GM19372 (cell line): ENCODE results near the gene EHMT1.

Experiments used
- ATAC-seq: cut with Tn5 transposase; IDR thresholded peaks from one replicate; pipeline ENCODE4 v1.9.1; 2021; ENCODE audit warnings: mild to moderate bottlenecking, low read depth, moderate library complexity; ENCODE audit not compliant: unreplicated experiment

The EHMT1 gene

GRCh38 chr9:137642118-137642601 is 23.4 kb downstream of the EHMT1 start:
- ATAC-seq, result no peak

DNA sequence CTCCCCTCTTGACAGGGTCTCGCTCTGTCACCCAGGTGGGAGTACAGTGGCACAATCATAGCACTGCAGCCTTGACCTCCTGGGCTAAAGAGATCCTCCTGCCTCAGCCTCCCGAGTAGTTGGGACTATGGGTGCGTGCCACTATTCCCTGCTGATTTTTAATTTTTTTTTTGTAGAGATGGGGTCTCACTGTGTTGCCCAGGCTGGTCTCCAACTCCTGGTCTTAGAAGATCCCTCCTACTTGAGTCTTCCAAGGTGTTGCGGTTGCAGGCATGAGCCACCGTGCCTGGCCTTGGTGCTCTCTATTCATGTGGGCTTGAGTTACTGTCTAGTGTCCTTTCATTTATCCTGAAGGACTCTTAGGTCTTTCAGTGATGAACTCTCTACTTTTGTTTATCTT is 24.1 kb downstream of the EHMT1 start:
- ATAC-seq, result no peak

DNA sequence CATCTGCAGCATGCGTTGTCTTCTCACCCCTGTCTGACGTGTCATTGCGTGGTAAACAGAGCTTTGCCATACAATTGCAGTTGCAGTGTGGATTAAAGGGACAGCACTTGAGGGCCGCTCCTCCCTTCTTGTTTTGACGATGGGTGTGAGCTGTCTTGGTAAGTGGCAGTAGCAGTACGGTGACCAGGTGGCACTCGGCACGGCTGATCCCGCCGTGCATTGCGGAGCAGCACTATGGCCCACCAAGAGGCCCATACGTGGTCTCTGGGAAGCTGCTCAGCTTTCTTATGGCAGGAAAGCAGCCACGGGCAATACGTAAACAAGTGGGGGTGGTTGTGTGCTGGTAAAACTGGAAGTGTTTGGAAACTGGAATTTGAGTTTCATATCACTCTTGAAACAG is 25.1 kb downstream of the EHMT1 start:
- no peak for ATAC-seq

DNA sequence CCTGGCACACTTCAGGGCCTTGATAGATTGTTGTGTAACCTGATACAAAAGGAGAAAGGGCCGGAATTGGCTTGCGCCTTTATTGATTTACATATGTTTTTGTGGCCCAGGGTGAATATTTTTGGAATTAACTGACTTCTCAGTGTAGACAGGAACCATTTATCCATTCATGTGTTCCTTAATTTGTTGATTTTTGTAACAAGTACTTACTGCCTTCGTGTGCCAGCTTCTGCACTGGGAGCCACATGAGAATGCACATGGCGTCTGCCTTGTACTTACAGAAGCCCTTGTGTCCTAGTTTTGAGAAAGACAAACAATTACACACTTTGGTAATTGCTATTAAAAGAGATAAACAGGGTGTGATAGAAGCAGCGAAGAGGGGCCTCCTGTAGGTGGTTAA is 26.4 kb downstream of the EHMT1 start:
- ATAC-seq, result no peak

- ATAC-seq, result no peak
Measured at GRCh38 chr9:137646341-137646740, 27.5 kb downstream of the EHMT1 start.

- ATAC-seq, result no peak
Measured at GRCh38 chr9:137647096-137647714, 28.4 kb downstream of the EHMT1 start.

DNA sequence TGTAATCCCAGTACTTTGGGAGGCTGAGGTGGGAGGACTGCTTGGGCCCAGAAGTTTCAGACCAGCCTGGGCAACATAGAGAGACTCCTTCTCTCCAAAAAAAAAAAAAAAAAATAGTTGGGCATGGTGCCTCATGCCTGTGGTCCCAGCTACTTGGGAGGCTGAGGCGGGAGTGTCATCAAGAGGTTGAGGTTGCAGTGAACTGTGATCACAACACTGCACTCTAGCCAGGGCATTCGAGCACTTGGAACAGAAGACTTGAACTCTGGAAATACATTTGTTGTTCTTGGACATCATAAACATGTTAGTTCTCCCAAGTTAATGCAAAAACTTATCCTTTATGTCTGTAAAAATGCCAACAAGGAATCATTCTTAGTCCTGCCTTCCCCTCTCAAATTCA is 29.6 kb downstream of the EHMT1 start:
- no peak for ATAC-seq

- ATAC-seq, result no peak
Measured at GRCh38 chr9:137649553-137649952, 30.7 kb downstream of the EHMT1 start.

DNA sequence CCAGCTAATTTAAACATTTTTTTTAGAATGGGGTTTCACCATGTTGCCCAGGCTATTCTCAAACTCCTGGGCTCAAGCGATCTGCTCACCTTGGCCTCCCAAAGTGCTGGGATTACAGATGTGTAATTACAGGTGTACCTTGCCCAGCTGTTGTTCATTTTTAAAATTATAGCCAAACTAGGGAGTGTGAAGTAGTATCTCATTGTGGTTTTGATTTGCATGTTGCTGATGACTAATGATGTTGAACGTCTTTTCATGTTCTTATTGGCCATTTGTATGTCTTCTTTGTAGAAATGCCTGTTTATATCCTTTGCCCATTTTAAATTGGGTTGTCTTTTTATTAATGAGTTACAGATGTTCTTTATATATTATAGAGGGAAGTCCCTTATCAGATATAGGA is 31.5 kb downstream of the EHMT1 start:
- ATAC-seq, result no peak

- no peak for ATAC-seq
Measured at GRCh38 chr9:137650779-137651178, 32.0 kb downstream of the EHMT1 start.

DNA sequence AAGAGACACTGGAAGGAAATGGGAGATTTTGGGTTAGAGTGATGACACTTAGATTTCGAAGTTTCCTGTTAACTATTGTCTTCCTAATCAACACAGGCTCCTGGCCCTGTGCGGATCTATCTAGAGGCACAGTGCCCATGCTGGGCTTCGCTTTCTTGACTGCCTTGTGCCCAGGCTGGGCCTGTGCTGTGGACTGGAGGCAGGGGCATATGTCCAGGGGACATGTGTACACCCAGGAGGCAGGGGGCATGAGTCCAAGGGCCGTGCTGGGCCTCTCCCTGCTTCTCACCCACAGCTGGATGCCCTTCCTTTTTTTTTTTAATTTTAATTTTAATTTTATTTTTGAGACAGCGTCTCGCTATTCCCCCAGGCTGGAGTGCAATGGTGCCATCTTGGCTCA is 37.6 kb downstream of the EHMT1 start:
- no peak for ATAC-seq

DNA sequence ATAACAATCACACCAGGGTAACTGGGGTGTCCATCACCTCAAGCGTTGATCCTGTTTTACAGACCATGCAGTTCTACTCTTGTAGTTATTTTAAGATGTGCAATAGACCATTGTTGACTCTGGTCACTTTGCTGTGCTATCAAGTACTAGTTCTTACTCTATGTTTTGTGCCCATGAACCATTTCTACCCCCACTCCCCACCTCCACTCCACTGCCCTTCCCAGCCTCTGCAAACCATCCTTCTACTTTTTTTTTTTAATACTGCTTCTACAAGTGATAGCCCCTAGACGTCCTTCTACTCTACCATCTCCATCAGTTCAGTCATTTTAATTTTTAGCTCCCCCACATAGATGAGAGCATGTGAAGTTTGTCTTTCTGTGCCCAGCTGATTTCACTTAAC is 38.8 kb downstream of the EHMT1 start:
- ATAC-seq, result no peak

DNA sequence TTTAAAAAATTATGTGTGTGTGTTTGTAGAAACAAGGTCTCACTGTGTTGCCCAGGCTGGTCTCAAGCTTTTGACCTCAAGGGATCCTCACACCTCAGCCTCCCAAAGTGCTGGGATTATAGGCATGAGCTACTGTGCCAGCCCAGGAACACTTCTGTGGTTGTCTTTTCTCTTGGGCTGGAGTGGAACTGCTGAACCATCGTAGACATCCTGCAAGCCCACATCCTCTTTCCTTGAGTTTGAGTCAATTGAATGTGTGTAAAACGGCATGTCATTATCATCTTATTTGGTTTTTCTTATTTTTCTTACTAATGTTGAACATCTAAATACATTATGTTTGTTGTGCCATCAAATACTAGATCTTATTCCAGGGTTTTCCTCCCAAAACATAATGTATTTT is 40.0 kb downstream of the EHMT1 start:
- no peak for ATAC-seq

DNA sequence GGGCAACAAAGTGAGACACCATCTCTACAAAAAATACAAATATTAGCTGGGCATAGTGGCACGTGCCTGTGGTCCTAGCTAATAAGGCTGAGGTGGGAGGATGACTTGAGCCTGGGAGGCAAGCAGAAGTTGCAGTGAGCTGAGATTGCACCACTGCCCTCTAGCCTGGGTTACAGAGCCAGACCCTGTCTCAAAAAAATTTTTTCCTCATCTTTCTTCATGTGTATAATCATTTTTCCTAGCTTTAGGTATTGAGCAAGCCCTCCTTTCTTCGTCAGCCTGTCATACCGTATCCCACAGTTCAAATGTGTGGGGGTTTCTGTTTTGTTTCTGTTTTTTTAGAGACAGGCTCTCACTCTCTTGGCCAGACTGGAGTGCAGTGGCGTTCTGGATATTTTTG is 41.3 kb downstream of the EHMT1 start:
- ATAC-seq, result no peak

GRCh38 chr9:137663584-137663983 is 44.8 kb downstream of the EHMT1 start:
- ATAC-seq, result no peak

- no peak for ATAC-seq
Measured at GRCh38 chr9:137664676-137665075, 45.9 kb downstream of the EHMT1 start.

DNA sequence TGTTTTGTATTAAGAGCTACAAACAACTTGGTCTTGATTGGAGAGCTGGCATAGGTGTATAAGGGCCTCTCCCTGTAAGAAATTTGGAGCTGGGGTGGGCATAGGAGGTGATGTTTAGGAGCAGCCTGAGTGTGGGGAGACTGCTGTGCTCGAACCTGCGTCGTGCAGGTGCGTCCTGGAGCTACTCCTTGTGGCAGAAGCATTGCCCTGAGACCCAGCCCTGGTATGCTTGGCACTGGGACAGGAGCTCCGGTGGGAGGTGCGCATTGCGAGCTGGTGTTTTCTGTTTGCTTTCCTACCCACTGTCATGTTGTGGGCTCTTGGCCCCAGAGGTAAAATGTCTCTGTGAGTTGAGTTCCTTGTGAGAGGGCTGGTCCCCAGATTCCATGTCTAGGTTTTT is 46.4 kb downstream of the EHMT1 start:
- ATAC-seq, result no peak

DNA sequence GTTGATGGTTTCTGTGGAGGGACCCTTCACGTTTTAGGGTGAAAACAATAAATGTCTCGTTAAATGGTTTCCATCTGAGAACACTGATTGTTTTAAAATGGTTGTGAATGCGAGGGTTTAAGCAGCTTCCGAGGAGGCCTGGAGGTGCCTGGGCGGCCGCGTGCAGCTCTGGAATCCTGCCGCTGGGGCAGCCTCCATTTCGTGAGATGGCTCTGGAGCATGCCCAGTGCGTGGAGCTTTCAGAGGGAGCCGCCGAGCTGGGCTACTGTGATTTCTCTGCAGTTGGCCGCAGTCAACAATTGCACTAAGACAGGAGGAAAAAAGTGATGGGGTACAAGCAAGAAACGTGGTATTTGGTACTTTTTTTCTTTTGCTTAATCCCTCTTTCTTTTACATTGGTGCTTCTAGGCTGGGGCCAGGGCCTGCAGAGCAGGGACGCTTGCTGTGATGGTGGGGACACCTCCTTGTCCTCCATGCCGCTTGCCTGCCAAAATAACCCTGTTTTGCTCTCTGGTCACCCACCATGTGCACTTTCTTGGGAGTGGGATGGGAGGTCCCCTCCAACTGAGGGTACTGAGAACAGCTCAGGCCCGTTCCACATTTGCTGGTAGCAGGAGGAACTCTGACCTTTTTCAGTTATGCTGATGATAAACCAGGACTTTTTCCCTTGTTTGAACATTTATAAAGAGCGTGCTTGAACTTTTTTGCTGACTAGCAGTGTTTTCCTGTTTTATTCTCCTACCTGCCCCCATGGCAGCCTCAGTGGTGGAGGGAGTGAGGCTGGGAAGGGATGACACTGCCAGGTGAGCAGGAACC is 47.1 kb downstream of the EHMT1 start:
- ATAC-seq, result no peak

DNA sequence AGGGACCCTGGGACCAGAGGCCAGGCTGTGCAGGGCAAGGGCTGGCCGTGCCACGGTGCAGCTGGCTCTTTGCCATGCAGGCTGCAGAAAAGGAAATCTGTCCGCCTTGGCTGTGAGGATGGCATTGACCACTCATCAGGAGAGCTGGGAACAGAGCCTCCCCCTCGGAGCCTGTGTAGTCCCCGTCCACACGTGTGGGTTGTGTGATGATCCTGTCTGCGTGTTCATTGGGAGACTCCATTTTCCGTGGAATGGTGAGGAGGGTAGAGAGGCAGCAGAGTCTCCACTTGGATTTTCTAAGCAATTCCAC is 47.7 kb downstream of the EHMT1 start:
- ATAC-seq, result no peak

GRCh38 chr9:137666955-137667670 is 48.3 kb downstream of the EHMT1 start:
- ATAC-seq, result no peak

DNA sequence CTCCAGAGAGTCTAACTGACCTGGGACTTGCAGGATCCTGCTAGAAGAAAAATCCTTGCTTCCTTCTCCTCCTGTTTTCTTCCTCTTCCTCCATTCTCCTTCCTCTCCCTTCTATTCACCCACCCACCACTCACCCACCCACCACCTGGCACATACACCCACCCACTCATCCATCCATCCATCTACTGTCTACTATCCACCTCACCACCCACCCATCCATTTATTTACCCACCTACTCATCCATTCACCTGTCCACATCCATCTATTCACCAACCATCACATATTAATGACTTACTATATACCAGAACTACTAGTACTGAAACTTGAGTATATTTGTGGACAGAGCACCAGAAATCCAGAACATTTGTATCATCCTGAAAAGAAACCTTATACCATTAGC is 49.4 kb downstream of the EHMT1 start:
- ATAC-seq, result no peak

DNA sequence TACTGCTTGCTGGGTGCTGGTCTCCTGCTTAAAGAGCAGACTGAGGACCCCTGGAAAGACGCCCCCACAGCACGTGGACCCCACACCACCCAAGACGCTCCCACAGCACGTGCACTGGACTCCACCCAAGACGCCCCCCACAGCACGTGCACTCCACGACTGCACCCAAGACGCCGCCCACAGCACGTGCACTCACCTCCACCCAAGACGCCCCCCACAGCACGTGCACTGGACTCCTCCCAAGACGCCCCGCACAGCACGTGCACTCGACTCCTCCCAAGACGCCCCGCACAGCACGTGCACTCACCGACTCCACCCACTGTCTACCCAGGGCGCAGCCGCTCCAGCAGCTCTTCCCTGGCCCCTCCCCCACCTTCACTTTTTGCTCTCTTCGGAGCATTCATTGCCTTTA is 50.5 kb downstream of the EHMT1 start:
- ATAC-seq, result no peak
